OCI-LY1 (cell line): Measurements from ENCODE around the gene FAM76B.

Experiments used
- CTCF ChIP-seq: fragments of 200-600 bp; sonication (generic), shearing (Covaris generic); IDR thresholded peaks from 2 replicates; pipeline ENCODE4 v1.5.1; 2017; ENCODE audit warnings: mild to moderate bottlenecking, antibody characterized with exemption, low read length, moderate library complexity, mixed read lengths
- EZH2 ChIP-seq: fragments of 200-600 bp; sonication (generic), shearing (Covaris generic); IDR thresholded peaks from 2 replicates; pipeline ENCODE4 v1.8.0; 2017; ENCODE audit warnings: borderline replicate concordance, mixed run types, mild to moderate bottlenecking, antibody characterized with exemption, low read length, moderate library complexity, mixed read lengths

GRCh38 chr11:95800438-95800837, 10.9 kb upstream of the FAM76B start:
- no peak for TF ChIP-seq CTCF
- TF ChIP-seq EZH2: no peak
